SK-N-SH treated with all-trans-retinoic acid at 6 μM for 48 hours (cell line): Measurements from ENCODE around the gene TMEM131L.

Experiments used
- ATAC-seq: fragments of 200-7000 bp; cut with Tn5 transposase; 3 replicates; pipeline ENCODE4 v1.9.1; 2020; ENCODE audit warnings: mild to moderate bottlenecking, moderate library complexity
- ARNTL ChIP-seq: fragments of 450-650 bp; formaldehyde crosslinking; IDR thresholded peaks from 2 replicates; pipeline ENCODE4 v1.5.0; 2020; ENCODE audit warnings: low read depth, mild to moderate bottlenecking, moderate library complexity, borderline replicate concordance
- BACH2 ChIP-seq: fragments of 250-450 bp; sonication (Bioruptor Pico); IDR thresholded peaks from 2 replicates; pipeline ENCODE4 v1.9.0; 2021; ENCODE audit warnings: mild to moderate bottlenecking, borderline replicate concordance
- CSDC2 ChIP-seq: fragments of 250-450 bp; sonication (Bioruptor Pico); IDR thresholded peaks from 2 replicates; pipeline ENCODE4 v1.5.0; 2020; ENCODE audit warnings: mild to moderate bottlenecking, moderate library complexity
- CSRNP3 ChIP-seq: fragments of 250-450 bp; sonication (Bioruptor Pico); IDR thresholded peaks from 2 replicates; pipeline ENCODE4 v1.5.1; 2021; ENCODE audit warnings: mild to moderate bottlenecking, moderate library complexity
- ESRRG ChIP-seq: fragments of 250-450 bp; sonication (Bioruptor Pico); IDR thresholded peaks from 2 replicates; pipeline ENCODE4 v1.6.1; 2021; ENCODE audit warnings: mild to moderate bottlenecking
- GLIS3 ChIP-seq: fragments of 250-450 bp; sonication (Bioruptor Pico); IDR thresholded peaks from 2 replicates; pipeline ENCODE4 v1.5.0; 2020; ENCODE audit warnings: mild to moderate bottlenecking, moderate library complexity
- ISL1 ChIP-seq: fragments of 250-450 bp; sonication (Bioruptor Pico); IDR thresholded peaks from 2 replicates; pipeline ENCODE4 v2.1.2; 2022; ENCODE audit warnings: mild to moderate bottlenecking, moderate library complexity
- OSR1 ChIP-seq: fragments of 250-450 bp; sonication (Bioruptor Pico); IDR thresholded peaks from 2 replicates; pipeline ENCODE4 v1.8.0; 2022; ENCODE audit warnings: moderate library complexity, mild to moderate bottlenecking, inconsistent platforms
- POU6F1 ChIP-seq: fragments of 250-450 bp; sonication (Bioruptor Pico); IDR thresholded peaks from 2 replicates; pipeline ENCODE4 v1.8.0; 2021; ENCODE audit warnings: low read depth, mild to moderate bottlenecking, moderate library complexity, borderline replicate concordance
- PPARA ChIP-seq: fragments of 250-450 bp; sonication (Bioruptor Pico); IDR thresholded peaks from 2 replicates; pipeline ENCODE4 v1.5.0; 2020; ENCODE audit warnings: mild to moderate bottlenecking, borderline replicate concordance
- RARB ChIP-seq: fragments of 250-450 bp; sonication (Bioruptor Pico); IDR thresholded peaks from 2 replicates; pipeline ENCODE4 v1.8.0; 2021; ENCODE audit warnings: mild to moderate bottlenecking, moderate library complexity
- SNAI2 ChIP-seq: fragments of 250-450 bp; sonication (Bioruptor Pico); IDR thresholded peaks from 2 replicates; pipeline ENCODE4 v1.5.0; 2020; ENCODE audit warnings: mild to moderate bottlenecking, moderate library complexity
- TCF4 ChIP-seq: fragments of 250-450 bp; sonication (Bioruptor Pico); IDR thresholded peaks from 2 replicates; pipeline ENCODE4 v1.8.0; 2021; ENCODE audit warnings: mild to moderate bottlenecking, moderate library complexity, borderline replicate concordance
- TOX ChIP-seq: fragments of 250-450 bp; sonication (Bioruptor Pico); IDR thresholded peaks from 2 replicates; pipeline ENCODE4 v1.8.0; 2021; ENCODE audit warnings: mild to moderate bottlenecking, moderate library complexity, borderline replicate concordance
- TSHZ2 ChIP-seq: fragments of 250-450 bp; sonication (Bioruptor Pico); IDR thresholded peaks from 2 replicates; pipeline ENCODE4 v1.5.0; 2020; ENCODE audit warnings: mild to moderate bottlenecking, moderate library complexity
- ZC3H10 ChIP-seq: fragments of 250-450 bp; sonication (Bioruptor Pico); IDR thresholded peaks from 2 replicates; pipeline ENCODE4 v1.5.1; 2021; ENCODE audit warnings: mild to moderate bottlenecking, moderate library complexity
- ZFP3 ChIP-seq: fragments of 250-450 bp; sonication (Bioruptor Pico); IDR thresholded peaks from 2 replicates; pipeline ENCODE4 v1.5.0; 2020; ENCODE audit warnings: mild to moderate bottlenecking, moderate library complexity
- ZFP30 ChIP-seq: fragments of 450-650 bp; formaldehyde crosslinking; IDR thresholded peaks from 2 replicates; pipeline ENCODE4 v1.5.0; 2022; ENCODE audit warnings: mild to moderate bottlenecking, moderate library complexity
- ZNF70 ChIP-seq: fragments of 450-650 bp; formaldehyde crosslinking; IDR thresholded peaks from 2 replicates; pipeline ENCODE4 v1.5.0; 2020; ENCODE audit warnings: mild to moderate bottlenecking, moderate library complexity
- ZNF8 ChIP-seq: fragments of 450-650 bp; formaldehyde crosslinking; IDR thresholded peaks from 2 replicates; pipeline ENCODE4 v1.5.0; 2020; ENCODE audit warnings: mild to moderate bottlenecking, moderate library complexity
- TF ChIP-seq, protein P1 (sequence below): fragments of 250-450 bp; sonication (Bioruptor Pico); IDR thresholded peaks from 2 replicates; pipeline ENCODE4 v1.5.1; 2020; ENCODE audit warnings: low read depth, mild to moderate bottlenecking, moderate library complexity

Gene TMEM131L

GRCh38 chr4:153579872-153580271 lies 113.7 kb downstream of the TMEM131L start:
- TF ChIP-seq BACH2 (CRISPR knock-in tag): no peak
- no peak for TF ChIP-seq CSRNP3 (CRISPR knock-in tag)
- TF ChIP-seq, protein P1, sequence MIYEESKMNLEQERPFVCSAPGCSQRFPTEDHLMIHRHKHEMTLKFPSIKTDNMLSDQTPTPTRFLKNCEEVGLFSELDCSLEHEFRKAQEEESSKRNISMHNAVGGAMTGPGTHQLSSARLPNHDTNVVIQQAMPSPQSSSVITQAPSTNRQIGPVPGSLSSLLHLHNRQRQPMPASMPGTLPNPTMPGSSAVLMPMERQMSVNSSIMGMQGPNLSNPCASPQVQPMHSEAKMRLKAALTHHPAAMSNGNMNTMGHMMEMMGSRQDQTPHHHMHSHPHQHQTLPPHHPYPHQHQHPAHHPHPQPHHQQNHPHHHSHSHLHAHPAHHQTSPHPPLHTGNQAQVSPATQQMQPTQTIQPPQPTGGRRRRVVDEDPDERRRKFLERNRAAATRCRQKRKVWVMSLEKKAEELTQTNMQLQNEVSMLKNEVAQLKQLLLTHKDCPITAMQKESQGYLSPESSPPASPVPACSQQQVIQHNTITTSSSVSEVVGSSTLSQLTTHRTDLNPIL (CRISPR knock-in tag): no peak
- no peak for TF ChIP-seq ZNF8 (CRISPR knock-in tag)
- TF ChIP-seq PPARA (CRISPR knock-in tag): no peak
- no peak for TF ChIP-seq ISL1 (CRISPR knock-in tag)
- no peak for ATAC-seq

DNA sequence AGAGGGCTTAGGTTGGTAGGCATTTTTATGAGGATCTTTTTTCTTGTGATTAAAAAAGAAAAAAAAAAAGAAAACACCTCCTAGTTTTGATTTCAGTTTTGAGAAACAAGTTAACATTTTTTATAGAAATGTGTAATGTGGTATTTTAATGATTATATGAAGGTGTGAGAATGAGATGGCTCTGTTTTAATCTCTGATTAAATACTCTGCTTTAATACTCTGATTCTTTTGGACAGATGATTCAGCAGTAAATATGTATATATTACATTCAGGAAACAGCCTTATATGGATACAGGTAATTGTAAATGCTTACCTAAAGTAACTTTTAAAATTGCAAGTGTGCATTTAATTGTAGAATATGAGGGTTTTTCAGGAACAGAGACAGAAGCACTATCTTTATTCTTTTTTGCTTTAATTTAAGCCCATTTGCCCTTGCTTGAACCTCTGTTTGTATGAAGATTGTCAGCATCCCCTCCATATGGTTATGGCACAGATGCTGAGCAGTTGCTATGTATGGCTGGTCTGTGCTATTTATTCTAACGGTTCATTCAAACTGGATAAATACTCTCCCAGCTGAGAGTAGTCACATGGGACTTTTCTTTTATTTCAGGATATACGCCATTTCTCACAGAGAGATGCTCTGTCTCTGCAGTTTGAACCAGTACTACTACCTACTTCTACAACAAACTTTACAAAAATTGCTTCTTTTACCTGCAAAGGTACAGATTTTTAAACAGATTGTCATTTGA lies 117.0 kb downstream of the TMEM131L start:
- TF ChIP-seq BACH2 (CRISPR knock-in tag) (no peak), RARB (CRISPR knock-in tag) (no peak), GLIS3 (CRISPR knock-in tag) (no peak), ESRRG (CRISPR knock-in tag) (no peak), CSRNP3 (CRISPR knock-in tag) (no peak), TCF4 (CRISPR knock-in tag) (no peak), ARNTL (CRISPR knock-in tag) (no peak), ZNF70 (CRISPR knock-in tag) (no peak), CSDC2 (CRISPR knock-in tag) (no peak), ISL1 (CRISPR knock-in tag) (no peak), SNAI2 (no peak), POU6F1 (CRISPR knock-in tag) (no peak), ZNF8 (CRISPR knock-in tag) (no peak), PPARA (CRISPR knock-in tag) (no peak), TOX (CRISPR knock-in tag) (no peak)
- TF ChIP-seq, all 23 proteins: peak for 0
- ATAC-seq: no peak

DNA sequence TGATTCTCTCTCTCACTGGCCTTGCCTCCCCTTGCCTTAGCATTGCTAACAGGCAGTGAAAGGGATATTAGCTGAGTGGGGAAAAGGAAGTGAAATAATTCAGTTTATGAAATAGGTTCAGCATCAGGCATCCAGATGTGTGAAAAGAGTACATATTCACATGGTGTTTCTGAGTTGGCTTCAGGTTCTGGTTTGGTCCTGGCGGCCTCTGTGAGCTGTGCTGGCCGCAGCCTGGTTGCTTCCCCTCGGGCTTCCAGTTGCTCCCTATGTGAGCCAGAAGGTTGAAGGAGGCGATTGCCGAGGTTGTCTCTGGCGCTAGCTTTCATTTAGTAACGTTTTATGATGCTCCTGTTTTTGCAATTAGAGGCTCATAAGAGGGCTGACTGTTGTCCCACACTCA lies 118.9 kb downstream of the TMEM131L start:
- ATAC-seq: peak; percentile 56; the same call in 1 of the 3 replicates
- TF ChIP-seq TOX (CRISPR knock-in tag) (no peak), ZFP3 (no peak), OSR1 (CRISPR knock-in tag) (no peak), SNAI2 (no peak), RARB (CRISPR knock-in tag) (no peak), ISL1 (CRISPR knock-in tag) (no peak), TSHZ2 (CRISPR knock-in tag) (no peak), POU6F1 (CRISPR knock-in tag) (no peak), ZNF8 (CRISPR knock-in tag) (no peak), CSRNP3 (CRISPR knock-in tag) (no peak), ARNTL (CRISPR knock-in tag) (no peak), ZFP30 (CRISPR knock-in tag) (no peak), ESRRG (CRISPR knock-in tag) (no peak), ZC3H10 (no peak), CSDC2 (CRISPR knock-in tag) (no peak), TCF4 (CRISPR knock-in tag) (no peak), ZNF70 (CRISPR knock-in tag) (no peak), GLIS3 (CRISPR knock-in tag) (no peak), PPARA (CRISPR knock-in tag) (no peak)
